Measurements from ENCODE around the gene NKAIN2.

NKAIN2 gene

DNA sequence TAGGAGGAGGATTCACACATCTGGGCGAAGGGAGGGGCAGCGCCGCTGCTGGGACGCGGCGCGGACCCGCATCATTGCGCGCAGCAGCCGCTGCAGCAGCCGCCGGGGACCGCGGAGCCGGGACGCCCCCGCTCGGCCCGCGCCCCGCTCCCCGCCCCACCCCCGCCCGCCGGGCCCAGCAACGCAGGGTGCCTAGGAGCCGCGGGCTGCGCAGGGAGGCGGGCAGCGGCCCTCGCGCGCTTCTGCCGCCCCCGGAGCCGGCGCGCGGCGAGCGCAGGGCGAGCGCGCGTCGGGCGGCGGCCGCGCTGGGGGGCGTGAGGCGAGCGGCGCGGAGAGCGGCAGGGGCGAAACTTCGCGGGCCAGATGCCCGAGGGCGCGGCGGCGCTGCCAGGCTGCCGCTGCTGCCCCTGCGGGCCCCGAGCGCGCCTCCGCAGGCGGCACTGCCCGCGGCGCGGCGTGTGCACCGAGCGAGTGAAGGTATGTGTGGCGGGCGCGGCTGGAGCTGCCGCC, at the start of gene NKAIN2:
TSS of gene NKAIN2 (plus strand) at position 362 of the 510 bp plus-strand sequence.
- DNase-seq = peak in 3 of 14 donors; percentile 43 to 63 (median 48)

DNA sequence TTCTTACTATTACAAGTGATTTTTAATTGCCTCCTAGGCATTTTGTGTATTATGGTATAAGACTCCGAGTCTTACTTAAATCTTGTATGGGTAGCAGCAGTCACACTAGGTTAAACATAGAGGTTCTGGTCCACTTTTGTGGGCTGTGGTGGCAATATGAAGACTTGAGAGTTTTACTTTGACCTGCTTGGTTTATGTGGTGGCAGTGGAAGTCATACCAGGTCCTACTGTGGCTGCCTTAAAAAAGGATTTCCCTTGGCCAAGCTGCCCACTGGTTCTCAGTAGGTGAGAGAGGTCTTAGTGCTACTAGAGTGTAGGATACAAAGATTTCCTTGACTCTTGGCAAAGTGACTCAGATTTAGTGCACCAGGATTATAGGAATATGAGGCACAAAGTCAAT, 44.2 kb upstream of the NKAIN2 start:
- DNase-seq = no peak

DNA sequence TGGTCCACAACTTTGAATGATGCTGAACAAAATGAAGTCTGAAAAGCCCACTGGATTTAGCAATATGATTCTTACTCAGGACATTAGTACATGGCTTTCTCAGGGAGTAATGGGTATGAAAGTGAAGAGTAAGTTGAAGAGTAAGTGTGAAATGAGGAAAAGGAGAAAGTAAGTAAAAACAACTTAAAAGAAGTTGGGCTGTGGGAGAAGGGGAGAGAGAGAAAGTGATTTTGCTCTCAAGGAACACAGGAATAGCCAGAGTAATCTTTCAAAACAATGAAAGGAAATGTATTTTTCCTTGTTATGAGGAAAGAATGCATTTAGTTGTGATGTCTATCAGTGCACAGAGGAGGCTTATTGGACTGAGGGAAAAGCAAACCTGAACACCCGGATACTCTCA, 39.8 kb upstream of the NKAIN2 start:
- no peak for DNase-seq

DNA sequence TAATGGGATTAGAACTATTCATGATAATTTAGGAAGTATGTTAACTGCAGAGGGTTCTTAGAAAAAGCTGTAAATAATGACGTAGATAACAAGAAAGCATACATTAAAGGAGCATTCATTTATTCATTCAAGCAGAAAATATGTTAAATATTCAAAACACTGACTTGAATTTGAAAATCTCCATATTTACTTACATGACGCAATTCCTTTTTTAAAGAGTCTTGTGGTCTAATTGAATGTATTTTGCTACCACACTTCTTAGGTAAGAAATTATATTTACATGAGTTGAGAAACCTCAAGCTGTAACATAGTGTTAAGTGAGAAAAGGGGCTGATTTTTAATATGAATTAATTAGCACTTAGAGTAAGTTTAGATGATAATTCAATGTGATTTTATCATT, 38.9 kb upstream of the NKAIN2 start:
- no peak for DNase-seq

DNA sequence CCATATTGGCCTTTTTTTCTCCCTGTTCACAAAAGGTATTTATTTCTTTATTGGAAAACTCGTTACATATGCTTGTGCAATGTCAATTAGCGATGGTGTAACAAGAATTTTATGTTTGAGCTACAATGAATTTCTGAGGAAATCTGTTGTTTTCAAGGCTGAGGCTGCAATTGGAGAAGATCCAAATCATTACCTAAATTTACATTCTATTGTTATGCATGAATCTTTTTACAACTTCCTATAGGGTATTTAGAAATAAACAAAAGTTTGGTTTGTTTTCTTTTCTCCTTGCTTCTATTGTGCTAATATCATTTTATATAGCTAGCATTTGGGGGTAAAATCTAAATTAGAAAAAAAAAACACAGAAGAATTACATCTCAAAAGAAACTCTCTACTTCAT, 34.7 kb upstream of the NKAIN2 start:
- no peak for DNase-seq

DNA sequence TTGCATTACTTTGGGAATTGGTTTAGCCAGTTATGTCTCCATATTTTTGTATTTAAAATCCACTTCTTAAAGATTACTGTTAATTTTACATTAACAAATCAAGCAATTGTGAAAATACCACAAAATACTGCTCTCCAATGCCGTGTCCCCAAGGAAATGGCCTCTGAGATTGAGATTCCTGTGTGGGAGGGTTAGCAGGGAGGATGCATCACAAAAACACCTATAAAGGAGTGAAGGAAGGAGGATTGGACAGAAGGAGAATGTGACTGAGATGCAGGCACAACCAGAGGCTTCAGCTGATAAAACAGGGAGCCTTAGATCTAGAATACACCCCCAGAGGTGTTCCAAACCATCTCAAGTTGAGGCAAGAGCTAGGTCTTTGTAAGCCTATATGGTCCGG, 34.2 kb upstream of the NKAIN2 start:
- DNase-seq = no peak

DNA sequence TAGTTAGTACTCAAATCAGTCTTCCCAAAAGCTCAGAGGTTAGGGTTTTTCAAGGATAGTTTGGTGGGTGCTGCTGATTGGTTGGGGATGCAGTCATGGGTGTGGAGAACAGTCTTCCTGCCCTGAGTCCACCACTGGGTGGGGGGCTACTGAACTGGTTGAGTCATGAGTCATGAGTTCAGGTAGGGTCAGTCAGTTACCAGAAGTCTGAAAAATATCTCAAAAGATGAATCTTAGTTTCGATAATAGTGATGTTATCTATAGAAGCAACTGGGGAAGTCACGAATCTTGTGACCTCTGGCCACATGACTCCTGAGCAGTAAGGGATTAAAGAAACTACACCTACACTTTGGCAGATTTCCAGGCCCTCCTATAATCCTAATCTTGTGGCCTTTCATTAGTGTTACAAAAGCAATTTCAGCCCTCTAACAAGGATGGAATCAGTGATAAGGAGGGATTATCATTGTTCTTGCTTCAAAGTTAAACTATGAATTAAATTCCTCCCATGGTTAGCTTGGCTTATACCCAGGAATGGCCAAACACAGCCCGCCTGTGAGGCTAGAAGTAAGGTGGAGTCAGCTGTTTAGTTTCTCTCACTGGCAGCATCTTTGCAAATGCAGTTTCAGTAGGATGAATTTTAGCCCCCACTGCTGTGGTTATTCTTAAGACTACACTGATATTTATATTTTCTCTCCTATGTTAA, 33.3 kb upstream of the NKAIN2 start:
- DNase-seq = no peak

DNA sequence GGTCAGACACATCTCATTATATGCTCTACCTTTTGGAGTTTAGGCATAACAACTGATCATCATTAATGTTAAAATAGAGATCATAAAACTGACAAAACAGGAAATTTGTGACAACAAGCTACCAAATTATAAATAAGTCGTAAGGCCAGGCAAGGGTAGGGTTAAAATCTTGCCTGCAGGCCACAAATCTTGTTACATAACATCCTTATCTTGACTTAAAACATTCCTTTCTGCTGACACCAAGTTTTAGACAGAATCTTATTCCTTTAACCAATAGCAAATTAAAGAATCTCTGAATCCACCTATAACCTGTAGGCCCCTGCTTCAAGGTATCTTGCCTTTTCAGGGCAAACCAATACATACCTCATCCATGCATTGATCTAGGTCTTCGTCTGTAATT, 32.5 kb upstream of the NKAIN2 start:
- DNase-seq = no peak

DNA sequence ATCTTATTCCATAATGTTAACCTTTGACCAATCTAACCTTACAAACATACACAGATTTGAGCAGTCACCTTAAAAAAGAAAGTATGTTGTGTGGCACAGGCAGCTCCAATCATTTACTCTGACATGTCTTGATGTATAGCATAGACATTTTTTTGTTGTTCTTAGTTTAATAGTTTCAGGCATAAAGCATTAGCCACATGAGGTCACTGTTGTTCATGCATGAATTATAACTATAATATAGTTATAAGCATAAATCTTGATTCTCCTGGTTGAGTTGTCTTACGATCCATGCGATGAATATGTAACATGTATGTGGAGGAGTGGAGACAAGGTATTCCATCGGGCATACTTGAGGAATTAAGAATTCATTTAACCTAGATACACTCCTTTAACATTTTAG, 26.1 kb upstream of the NKAIN2 start:
- DNase-seq = peak in 1 of 14 donors; percentile 17

DNA sequence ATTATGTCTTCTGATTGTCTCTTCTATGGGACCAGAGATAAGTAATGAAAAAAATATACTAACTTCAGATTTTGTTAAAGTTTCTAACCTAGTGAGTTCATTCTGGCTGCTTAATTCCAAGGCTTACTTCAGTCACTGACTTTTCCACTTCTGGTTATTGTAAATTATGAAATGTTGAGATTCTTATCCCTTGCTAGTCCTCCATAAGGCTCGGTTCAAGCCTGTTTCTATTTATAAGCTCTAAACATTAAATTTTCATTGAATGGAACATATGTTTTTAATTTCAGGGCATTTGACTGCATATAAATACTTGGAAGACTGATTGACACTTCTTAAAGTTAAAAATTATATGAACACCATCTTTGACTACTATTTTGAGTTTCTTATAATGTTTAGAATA, 23.6 kb upstream of the NKAIN2 start:
- no peak for DNase-seq

DNA sequence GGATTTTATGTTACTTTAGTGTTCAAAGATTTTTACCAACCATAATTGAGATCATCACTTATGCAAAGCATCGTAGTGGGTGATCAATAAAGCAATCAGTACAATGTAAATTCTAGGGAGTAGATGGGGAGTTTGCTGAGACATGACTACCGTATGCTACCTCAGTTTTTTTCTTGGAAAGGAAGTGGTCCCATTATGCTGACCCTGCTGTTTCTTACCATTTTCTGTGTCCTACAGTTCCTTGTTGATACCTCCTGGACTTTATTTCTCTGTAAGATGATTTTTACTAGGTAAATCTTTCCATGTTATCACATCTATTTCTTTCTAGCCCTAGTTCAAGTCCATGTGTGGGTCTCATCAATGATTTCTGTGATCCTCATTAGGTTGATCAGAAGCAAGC, 19.3 kb upstream of the NKAIN2 start:
- no peak for DNase-seq

DNA sequence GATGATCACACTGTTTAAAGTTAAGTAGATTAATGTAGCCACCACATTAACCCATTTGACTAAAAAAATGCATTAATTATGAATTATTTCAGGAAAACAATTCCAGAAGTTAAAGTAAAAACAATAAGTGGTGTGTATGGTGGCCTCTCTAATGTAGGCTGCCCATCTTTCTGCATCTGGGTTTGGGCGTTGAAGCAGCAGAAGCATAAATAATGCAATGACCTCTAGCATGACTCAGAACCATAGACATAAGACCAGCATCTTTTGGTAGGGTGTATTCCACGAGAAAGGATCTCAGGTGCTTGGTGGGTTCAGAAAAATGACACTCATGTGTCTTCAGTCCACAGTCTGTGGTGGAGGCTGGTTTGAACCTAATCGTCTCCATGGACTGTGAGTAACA, 18.6 kb upstream of the NKAIN2 start:
- DNase-seq = no peak

DNA sequence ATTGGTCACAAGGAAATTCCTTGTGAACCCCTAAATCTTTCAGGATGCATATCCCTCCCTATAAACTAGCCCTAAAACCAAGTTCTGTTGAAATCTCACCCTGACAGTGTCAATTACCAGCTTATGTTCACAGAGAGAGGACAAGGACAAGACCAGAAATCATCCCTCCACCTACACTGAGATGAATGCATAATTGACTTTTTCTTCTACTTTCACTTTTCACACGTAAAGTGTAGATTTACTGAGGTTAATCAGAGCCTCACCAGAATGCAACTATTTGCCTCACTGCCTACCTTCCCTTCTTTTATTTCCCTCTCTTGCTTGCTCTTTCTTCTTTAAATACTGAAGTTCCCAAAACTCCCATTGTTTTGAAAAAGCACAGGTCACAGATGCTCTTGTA, 15.3 kb upstream of the NKAIN2 start:
- no peak for DNase-seq

DNA sequence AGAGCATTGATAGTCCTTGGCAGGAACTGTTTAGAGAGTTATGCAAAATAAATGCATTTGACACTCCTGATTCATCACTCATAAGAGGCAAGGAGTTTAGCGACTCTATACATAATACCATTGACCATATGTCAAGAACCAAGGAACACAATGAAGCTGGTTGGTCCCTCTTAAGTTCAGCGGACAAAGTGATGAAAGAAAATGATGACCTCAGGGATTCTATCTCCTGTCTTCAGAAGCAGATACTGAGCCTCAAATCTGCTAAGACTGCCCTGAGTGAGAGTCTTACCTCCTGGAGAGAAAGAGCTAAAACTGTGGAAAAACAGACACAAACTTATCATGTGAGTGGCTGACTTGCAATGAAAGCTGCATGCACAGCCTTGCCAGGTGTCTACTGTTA, 9.5 kb upstream of the NKAIN2 start:
- DNase-seq = no peak

DNA sequence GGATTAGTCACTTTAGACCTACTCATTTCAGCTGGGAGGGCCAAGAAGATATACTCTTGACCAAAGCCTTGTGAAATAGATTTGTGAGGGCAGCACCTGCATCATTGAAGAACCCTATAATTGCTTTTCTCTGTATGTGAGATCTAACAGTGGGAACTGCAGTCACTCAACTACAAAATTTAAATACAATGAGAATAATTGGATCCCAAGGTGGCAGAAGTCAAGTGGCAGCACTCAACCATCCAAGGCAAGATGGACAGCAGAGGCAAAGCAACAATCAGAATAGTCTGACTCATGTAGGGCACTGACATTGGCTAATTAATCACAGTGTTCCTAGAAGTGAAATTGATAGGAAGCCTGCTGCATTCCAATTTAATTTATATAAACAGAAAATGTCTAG, 8.9 kb upstream of the NKAIN2 start:
- DNase-seq = no peak

DNA sequence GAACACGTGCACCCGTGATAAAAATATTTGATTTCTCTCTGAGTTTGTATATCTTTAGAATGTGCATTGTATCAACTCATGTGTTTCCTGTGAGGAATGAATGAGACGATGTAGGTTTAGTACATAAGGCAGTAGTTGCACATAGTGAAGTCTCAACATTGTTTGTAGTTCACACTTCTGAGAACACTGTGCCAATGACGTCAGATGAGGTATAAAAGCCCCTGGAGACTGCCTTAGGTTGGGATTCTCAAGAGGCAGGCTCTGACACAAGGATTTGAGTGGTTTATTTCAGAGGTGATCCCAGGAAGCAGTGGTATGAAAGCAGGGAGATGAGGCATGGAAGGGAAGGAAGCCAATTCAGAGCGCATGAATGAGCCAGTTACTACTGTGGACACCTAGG, 2.6 kb upstream of the NKAIN2 start:
- no peak for DNase-seq

DNA sequence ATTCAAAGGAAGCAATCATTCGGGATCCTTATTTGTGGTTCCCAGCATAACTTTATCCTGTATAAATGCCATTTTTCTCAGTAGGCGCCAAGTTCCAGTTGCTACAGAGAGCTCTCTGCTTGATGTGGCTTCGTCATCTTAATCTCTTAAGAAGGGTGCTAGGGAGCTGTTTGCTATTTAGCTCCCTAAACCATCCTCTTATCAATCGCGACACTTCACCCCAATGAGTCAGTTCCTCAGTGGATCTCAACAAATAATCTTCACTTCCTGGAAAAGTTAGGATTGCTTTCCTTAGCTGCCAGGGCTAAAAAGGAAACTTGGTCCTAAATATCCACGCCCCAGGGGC, 1.3 kb upstream of the NKAIN2 start:
- DNase-seq = no peak

DNA sequence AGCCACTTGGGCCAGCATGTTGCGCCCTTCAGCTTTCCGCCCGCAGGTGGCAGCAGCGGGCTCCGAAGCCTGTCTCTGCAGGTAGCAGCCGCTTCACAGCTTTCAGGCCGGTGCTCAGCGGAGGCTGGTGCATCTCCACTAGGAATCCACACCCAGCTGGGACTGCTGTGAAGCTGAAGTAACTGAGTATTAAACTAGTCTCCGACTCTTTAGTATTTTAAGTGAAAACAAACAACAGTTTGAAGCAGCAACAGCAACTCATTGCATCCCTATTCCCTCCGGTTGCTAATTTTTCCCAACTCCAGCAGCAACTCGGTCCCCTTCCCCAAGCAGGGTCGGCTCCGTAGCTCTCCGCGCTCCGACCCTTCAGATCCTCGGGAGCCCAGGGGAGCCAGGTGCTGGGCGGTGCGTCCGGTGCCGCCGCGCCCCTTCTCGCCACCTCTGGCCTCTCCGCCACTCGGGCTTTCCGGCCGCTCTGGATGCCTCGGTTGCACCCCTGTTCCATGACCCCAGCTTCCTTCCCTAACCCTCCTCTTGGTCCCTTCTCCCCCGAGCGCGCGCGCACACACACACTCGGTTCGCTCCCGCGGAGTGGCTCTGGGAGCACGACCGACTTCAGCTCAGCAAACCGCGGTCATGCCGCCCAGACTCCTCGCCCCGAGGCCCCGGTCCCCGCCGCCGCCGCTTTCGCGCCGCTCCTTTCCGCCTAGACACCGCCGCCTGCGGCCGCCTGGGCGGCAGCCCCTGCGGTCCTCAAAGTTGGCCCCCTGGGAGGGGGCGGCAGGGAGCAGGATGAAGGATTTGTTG, 765 bp upstream of the NKAIN2 start:
- DNase-seq = peak in 12 of 14 donors; percentile 49 to 85 (median 74)

DNA sequence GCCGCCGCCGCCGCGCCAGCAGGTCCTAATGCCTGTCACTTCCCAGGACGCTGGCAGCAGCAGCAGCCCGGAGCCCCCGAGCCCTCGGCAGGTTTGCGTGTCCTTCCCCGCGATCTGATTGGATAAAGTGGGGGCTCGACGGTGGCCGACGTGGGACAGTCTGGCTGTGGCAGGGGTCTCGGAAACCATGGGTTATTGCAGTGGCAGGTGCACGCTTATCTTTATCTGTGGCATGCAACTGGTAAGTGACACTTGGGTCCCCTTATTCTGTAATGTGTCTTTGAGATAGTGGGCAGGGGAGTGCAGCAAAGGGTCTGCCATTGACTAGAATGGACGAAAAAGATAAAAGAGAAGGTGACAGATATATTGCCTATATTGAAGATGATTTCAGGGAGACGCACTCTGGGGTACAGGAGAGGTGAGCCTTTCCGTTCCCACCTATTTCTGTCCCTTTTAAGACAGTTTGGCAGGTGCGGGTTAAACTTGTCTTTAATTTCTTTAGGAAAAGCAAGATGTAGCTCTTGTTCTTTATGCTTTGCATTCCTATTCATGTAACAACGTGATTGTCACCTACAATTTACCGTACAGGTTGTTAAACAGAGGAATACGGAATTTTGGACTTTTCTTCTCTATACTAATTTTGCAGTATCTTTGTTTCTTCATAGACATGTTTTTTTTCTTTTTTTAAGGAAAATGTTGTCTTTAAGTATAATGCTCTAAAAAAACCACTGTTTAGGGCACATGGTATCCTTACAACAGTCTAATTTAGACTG, 535 bp downstream of the NKAIN2 start:
- DNase-seq = peak in 12 of 14 donors; percentile 18 to 76 (median 42)

DNA sequence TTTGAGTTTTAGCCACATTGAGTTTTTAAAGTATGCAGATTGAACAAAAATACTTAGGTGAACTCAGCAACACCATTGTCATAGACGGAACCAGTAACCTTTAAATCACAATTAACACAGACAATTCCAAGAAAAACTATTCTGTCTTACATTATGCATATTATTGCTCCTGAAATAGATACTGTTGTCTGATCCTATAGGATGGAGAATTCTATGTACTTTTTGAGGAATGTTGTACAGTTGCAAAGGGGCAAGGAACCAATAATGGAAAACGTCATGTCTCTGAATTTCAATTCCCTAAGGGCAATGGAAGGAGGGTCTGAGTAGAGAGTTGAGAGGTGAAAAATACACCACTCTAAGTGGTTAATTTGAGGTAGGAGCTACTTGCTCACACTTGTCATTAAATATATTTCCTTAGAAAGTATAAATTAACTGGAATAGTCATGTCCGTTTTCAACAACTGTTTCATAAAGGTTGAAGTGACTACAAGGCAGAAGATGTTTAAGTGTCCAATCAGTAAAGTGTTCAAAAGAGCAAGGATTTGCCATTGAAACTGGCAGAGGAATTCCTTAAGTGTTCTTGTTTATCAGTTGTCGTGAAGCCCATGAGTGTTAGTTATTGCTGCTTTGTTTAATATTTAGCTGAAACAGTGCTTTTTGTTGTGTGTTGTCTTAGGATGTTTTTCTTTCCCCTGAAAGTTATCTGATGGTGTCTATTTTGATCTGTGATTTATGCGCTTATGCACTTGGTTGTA, 1.3 kb downstream of the NKAIN2 start:
- DNase-seq = peak in 1 of 14 donors; percentile 59

DNA sequence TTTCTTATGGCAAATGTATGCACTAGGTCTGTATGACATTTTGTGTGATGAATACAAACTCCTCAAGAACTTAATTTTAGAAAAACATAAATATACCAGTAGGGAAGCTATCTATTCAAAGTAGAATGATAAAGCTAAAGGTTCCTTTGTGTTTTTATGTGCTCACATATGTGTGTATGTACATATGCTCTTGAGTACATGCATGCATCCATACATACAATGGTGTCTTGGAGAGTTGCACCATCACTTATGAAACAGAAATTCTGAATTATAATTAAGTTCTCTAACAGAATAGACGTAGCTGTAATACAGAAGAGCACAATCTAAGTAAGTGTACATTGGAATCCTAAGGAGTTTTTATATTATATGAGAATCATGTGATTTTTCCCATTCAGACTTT, 2.3 kb downstream of the NKAIN2 start:
- DNase-seq = peak in 1 of 14 donors; percentile 41

DNA sequence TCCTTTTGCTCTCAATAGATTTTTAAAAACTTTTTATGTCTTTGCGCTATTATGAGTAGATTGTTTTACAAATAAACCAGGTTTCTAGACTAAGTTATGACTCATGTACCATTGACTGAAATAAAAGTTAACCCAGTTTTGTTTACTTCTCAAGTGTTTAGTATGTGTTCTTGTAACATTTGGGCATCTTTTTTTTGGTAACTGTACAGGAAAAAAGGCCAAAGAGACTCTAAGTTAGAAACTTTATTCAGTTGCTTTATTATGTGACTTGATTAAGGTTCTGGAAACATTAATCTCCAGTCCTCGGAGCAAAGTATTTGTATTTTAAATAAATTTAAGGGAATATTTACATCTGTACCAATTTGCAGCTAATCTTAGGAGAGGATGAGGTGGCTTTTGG, 2.9 kb downstream of the NKAIN2 start:
- peak in 1 of 14 donors; percentile 28 for DNase-seq

Data from C1 segment of cervical spinal cord (tissue), 14 donors.